Stimulated activated CD8-positive, alpha-beta memory T cell treated with anti-CD3 and anti-CD28 coated beads, Interleukin-2, amount 100 ng/mL, for 1 hour (primary cell): ENCODE data around the gene AMIGO1.
A peak's percentile ranks its signal among the peaks of the same experiment; 100 is the strongest.

Source experiments
- DNase-seq, 2 donors: peaks; one replicate each; pipeline ENCODE4 v3.0.0-alpha.2; 2020; ENCODE audit warnings: low read depth in 2 of 2

Gene AMIGO1

DNA sequence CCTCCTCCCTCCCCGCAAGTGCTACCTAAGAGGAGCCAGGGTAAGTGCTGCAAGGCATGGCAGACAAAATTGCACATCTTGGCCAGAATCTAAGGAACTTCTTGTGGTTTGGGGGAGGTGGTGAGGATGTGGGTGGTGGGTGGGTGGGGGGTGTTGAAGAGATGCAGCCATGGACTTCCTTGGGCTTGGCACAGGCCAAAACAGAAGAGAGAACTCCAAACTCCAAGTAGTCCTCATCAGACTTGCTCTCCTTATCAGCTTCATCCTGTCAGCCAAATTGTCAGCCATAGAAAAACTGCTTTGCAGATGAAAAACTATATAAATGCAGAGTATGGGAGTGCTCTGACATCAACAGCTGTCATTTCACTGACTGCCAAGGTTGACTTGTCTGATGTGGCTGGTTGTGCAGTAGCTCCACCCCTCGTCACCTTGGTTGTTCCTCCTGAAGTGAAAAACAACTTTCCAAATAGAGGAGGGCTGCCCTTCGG, 7.1 kb downstream of the AMIGO1 start:
- peak in 1 of 2 donors; percentile 41 for DNase-seq

DNA sequence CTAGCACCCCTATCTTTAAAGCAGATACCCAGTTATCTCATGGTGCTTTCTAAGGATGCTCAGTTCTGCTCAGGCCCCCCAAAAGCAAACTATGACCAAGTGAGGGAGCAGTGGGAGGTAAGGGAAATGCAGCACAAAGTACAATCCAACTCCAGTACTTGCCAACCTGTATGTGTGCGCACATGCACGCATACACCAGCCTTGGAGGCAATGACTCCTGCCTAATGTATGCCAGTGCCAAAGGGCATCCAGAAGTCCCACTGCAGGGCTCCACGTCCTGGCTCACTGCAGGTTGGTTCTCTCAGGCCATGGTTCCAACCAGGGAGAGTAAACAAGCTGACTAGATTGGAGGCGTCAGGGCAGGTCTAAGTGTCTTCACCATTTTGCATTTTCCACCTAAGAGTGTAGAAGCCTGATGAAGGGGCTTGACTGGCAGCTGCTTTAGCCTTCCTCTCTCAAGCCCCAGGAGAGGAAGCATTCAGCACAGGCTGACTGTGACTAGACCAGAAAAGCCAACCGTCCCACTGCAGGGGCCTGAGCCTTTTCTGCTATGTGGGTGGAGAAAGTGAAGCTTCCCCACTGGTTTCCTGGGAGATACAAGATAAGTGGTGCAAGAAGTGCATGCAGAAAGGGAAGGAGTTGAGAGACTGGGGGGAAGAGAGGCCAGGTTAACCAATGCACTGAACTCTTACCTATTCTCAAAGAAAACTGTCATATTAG, 7.7 kb downstream of the AMIGO1 start:
- DNase-seq = no peak

DNA sequence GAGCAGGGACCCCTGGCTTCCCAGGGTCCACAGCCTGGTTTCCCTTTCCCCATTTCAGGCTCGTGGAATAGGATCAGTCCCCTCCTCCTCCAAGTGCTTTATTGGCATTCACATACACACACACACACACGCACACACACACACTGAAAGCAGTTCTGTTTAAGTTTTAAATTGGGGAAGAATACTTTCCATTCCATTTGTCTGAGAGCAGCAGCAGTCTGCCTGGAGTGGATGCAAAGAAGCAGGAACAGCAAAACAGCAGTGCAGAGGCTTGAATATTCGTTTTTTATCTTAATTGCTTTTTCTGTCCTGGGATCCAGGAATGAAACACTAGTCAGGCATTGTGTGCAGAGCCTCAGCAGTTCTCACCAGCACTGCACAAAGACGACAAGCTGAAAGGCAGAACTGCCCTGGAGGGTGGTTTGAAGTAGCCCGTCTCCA, 8.6 kb downstream of the AMIGO1 start:
- no peak for DNase-seq

DNA sequence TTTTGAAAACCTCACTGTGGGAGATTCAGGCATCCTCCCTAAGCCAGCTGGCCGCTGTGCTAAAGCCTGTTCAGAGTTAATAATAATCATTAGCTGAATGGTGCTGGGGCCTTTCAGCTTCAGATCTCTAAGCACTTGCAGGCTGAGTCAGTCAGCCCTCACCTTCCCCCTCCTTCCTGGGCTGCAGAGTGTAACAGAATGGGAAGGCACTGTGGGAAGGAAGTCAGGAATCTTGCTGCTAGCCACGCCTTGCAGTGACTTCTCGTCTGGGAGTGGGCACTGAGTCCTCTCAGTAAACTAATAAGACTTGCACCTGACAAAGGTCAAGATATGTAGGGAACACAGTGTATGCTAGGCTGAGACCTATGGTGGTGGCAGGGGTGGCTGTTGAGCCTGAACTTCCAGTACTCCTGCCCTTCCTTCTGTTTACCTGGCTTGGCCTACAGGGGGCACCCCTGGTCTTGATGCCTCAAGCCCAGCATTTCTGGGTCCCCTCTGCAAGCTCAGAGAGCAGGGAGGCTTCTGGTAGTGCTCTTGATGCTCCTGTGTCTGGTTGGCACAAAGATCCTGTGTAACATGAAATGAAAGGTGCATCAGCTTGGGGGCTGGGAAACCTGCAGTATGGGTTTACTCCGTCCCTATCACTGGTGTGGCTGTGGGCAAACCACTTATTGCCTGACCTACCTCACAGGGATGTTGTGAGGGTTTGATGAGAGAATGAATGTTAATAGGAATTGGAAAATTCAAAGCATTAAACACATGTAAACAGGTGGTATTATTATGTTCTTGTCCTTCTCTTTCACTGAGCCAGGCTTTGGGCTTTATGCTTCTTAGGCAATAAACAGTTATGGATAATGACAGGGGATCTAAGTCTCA, 9.6 kb downstream of the AMIGO1 start:
- DNase-seq = peak in 1 of 2 donors; percentile 37

DNA sequence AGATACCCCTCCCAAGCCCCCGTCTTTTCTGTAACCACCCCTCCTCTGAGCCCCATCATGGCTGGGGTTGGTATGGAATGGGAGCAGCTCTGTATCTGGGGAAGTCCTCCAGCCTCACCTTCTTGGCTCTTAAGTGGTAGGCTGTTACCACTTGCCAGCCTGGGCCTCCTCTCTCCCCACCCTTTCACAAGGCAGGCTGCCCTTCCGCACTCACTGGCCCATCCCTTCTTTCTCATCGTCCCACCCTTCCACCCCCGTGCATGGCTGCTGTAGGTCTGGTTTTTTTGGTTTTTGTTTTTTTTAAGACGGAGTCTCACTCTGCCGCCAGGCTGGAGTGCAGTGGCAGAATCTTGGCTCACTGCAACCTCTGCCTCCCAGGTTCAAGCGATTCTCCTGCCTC, 10.4 kb downstream of the AMIGO1 start:
- DNase-seq = no peak

DNA sequence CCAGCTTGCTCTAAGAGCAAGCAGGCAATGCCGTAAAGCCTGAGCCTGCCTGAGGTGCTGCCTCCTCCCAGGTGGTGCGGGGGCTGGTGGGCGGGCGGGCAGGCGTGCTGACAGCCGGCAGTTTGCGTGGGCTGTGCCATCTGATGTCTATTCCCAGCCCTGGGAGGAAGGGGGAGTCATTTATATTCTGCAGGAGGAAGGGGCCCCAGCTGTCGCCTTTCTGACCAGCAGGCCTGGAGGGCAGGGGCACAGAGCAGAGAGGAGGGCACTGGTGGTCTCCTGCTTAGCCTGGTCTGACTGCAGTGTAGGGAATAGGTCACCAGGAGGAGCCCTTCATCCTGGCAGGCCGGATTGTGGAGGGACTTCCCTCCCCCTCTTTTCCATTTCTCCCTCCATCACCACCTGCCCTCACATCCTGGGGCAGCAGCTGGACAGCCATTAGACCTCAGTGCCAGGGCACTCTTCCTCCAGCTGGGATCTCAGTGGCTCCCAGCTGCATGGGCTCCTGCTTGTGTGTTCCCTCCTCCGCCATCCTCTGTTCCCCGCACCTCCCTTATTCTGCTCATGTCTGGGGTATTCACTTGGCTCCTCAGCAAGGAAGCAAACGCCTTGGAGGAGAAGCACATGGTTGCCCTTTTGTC, 11.2 kb downstream of the AMIGO1 start:
- no peak for DNase-seq

DNA sequence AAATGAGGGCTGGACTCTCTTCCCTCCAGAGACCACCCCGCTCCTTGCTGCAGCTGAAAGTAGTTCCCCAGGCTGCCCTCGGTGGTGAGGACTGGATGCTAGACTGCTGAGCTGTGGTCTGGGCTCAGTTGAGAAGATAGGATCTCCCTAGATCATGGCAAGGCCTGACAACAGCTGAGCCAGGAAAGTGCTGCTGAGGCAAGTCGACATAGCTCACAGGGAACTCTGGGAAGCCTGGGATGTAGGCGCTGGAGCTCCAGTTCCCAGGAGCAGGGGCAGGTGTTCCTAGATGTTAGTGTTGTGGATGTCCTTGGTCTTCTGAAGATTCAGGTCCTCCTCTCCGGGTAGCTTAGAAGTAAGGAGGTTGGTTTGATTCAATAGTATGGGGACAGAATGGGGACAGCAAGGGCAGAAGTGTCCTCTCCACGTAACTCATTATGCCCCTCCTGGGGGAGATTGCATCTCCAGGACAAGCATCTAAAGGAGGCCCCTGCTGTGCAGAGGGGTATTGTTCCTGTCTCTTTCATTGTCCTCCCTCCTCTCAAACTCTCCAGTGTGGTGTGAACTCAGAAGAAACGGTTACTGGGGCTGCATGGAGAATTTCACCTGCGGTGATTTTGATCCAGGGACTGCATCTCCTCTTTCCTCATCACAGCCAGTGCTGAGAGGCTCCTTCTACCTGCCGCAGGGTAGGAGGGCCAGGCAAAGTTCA, 11.9 kb downstream of the AMIGO1 start:
- no peak for DNase-seq

DNA sequence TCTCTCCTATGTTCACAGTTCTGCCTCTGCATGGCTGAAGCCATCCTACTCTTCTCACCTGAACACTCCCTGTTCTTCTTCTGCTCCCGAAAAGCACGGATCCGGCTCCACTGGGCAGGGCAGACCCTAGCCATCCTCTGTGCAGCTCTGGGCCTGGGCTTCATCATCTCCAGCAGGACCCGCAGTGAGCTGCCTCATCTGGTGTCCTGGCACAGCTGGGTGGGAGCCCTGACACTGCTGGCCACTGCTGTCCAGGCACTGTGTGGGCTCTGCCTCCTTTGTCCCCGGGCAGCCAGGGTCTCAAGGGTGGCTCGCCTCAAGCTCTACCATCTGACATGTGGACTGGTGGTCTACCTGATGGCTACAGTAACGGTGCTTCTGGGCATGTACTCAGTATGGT, 13.8 kb downstream of the AMIGO1 start:
- DNase-seq = no peak

DNA sequence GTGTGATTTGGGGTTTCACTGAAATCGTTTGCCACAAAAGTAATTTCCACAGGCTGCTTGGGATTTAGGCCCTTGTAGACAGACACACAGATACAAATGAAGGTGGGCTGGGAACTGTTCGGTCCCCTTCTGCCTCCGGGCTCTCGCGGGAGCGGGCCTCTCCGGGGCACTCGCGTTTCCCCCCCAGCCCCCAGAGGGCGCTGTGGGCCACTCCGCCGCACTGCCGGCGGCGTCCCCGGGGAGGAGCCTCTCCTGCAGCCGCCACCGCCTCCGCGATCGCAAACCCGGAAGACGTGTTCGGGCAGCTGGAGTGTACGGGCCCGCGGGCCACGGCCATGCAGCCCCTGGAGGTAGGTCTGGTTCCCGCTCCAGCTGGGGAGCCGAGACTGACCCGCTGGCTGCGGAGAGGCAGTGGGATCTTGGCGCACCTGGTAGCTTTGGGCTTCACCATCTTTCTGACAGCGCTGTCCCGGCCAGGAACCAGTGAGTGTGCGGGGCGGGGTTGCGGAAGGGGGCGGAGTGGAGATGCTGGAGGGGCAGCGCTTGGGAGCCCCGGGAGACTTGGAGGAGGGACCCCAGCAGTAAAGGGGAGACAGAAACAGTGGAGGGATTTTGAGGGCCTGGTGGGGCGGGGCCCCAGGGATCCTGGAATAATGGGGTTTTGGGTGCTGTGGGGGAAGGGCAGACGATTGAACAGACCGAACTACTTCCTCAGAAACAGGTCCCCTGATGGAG, 15.6 kb downstream of the AMIGO1 start, which contains the start of gene CYB561D1:
Gene CYB561D1, plus strand, starts transcription at position 290 of the 735 bp plus-strand sequence. Its CDS starts 46 bp downstream, at position 336.
- DNase-seq = peak; percentile 73 to 83

DNA sequence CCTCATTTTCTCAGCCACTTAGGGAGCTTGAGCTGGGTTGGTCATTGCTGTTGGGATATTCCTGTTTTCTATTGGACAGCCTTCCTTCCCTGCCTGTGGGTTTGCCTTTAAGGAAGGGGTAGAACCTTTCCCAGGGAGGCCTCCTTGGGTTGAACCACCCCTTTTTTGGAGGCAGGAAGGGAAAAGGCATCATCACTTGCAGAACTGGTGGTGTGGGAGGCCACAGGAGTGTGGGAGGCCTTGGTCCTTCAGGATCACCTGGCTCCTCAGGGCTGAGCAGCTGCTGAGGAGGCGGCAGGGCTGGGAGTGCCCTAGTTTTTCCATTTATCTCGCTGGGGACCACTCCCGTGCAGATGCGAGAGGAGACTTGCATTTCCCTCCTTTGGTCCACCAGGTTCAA, 16.3 kb downstream of the AMIGO1 start:
- no peak for DNase-seq

DNA sequence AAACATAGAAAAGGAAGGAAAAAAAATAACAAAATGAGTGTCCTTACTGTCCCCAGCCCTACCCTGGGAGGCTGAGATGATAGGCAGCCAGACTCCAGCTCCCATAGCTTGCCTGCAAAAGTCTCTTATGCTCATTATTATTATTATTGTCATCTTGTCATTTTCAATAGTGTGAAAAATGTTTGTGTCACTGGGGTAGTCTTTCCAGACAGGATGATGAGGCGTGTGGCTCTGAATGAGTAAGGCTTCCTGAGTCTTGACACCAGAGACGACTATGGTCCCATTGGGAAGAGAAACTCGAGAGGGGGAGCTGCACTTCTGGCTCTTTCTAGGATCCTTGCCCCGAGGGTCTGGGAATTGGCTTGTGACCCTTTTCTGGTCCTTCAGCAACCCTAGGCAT, 16.7 kb downstream of the AMIGO1 start:
- no peak for DNase-seq

DNA sequence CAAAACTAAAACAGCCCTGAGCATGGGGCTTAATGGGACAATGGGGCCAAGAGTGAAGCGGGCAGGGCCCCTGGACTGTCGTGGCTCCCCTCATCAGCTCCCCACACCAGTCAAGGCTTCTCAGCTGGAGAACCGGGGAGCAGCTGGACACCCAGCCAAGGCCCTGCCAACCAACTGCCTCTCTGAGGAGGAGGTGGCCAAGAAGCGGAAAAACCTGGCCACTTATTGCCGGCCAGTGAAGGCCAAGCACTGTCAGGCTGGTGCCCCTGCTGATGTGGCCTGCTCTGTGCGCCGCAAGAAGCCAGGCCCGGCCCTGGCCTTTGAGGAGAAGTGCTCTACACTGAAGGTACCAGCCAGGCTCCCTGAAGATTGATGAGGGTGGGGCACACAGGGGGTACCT, 18.2 kb downstream of the AMIGO1 start:
- no peak for DNase-seq

DNA sequence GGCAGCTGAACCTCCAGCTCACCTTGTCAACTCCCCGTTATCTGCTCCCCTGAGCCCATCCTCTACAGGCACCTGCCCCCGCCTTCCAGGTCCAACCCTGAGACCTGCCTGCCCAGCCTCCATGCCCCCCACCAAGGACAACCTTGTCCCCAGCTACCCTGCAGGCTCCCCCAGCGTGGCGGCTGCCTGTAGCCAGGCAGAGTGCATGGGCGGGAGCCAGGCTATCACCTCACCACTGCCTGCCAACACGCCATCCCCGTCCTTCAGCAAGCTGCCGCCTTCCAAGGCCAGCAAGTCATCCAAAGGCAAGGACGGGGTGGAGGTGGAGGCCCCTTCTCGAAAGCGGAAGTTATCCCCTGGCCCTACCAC, 18.6 kb downstream of the AMIGO1 start:
- no peak for DNase-seq

DNA sequence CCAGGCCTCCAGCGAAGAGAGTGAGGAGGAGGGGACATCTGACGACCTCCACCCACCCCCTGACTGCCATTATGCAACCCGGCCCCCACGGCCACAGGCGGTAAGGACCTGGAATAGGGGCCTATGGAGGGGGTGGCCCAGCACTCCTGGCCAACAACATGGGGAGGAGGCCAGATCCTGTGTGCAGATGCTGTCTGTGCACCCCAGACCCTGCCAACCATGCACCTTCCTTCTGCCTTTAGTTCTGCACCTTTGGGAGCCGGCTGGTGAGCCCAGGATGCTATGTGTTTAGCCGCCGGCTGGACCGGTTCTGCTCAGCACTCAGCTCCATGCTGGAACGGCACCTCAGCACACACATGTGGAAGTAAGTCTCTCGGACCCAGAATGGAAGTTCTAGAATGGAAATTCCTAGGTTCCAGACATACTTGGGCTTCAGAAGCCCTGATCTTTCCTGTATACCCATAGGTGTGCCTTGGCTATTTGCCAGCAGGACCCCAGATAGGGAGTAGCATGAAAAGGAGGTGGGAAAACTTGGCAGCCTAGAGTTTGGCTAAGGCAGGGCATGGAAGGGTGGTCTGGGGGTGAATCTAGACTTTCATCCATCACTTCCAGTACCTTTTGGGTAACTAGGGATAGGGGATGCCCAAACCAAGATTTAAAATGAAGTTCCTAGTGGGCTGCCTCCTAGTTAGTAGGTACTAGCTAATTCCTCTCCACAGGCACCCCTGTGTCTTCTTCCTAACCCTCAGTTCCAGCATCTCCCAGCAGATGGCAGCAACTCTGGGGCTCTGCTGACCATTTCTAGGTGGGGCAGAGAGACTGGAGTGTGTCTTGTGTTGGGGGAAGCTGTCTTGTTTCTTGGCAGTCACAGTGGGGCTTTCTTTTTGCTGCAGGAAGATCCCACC, 19.2 kb downstream of the AMIGO1 start:
- DNase-seq = peak in 1 of 2 donors; percentile 52

DNA sequence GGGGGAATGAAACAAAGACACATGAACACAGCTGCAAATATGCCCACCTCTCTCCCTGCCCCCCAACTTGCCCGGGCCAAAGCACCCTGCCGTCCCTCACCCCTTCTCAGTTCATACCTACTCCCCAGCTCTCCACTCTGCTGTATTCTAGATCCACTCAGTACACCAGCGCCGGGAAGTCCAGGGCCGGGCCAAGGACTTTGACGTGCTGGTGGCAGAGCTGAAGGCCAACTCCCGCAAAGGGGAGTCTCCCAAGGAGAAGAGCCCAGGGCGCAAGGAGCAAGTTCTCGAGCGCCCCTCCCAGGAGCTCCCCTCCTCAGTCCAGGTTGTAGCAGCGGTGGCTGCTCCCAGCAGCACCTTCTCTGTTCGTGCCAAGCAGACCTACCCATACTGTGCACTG, 20.8 kb downstream of the AMIGO1 start:
- no peak for DNase-seq

DNA sequence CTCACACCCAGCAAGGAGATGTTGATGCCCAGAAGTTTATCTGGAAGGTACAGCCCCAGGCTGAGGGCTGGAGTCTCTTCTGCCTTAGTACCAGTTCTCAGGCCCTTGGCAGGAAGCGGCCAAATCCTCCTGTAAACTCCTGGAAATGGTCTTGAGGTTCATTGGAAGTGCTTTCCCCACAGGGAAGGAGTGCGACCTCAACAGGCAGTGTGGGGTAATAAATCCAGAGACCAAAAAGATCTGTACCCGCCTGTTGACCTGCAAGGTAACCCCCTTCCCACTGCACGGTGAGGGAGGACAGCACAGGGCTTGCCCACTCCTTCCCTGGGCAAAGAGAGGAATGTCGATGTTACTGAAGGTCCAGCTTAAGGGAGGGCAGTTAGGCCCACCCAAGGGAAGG, 21.3 kb downstream of the AMIGO1 start:
- no peak for DNase-seq

DNA sequence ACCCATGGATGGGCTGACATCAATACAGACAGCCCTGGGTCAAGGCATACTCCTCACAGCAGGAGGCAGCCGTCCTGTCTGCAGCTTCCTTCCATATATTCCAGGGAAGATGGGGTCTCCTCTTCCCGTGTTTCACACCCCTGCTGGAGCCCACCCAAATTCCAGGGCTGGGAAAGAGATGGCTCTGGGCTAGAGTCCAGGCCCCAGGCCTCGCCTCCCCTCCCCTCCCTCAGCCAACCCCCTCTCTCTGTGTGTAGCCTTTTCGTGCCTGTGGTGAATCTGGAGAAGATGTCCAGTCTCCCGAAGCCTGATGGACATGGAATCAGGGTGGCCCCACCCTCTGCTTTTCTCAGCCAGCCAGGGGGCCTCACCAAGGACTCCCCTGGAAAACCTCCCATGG, 22.3 kb downstream of the AMIGO1 start:
- DNase-seq = no peak

DNA sequence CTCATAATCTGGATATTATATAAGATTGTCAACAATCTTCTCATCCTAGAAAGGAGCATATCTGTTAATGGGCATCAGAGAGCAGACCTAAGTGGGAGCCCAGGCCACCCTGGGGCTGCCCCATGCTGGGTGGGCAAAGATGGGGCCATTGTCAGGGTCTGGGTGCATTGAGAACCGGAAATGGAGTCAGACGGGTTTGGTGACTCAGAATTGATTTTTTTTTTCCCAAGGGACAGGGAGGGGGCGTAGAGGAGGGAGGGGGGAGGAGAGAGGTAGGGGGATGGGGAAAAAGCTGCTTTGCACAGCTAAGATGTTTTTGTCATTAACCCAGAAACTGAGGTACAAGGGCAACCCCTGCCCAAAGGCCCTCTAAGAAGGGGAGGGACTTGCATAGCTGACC, 24.5 kb downstream of the AMIGO1 start:
- no peak for DNase-seq

DNA sequence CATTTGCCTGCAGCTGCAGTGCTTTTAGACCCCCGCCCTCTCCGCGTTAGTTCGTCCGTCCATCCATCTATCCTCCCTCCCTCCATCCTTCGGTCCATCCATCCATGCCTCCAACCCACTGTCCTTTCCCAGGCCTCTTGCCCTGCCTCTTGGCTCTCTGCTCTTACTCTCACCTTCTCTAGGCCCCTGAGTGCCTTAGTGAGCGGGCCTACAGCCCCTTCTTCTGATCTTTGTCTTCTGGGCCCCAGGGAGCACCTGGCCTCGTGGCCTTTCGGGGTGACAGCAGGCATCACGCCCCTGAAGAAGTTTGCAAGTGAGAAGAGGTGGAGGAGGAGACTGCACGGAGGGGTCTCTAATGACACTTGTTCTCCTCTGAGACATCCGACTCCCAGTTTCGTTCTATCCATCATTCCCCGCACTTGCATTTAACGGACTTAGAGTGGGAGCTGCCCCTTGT, 25.0 kb downstream of the AMIGO1 start:
- no peak for DNase-seq
